ENCODE results near the gene BTK. TPM values are rescaled to one million over a fixed set of nuclear protein-coding genes. Genes with fewer than 3 reads are reported as not detected.

The BTK gene
- total and polyA plus RNA-seq, 9 of the 15 experiments (the other 6 are each of a cell fraction or from before 2014, with no cell fraction given), result 14.9 to 93.4 (median 65.2) TPM

- TF ChIP-seq AFF4 (CRISPR knock-in tag; IDR thresholded peaks at IDR 0.05) (no peak), MCM3 (IDR thresholded peaks at IDR 0.05) (no peak), DEAF1 (CRISPR knock-in tag; IDR thresholded peaks at IDR 0.05) (no peak), PML (IDR thresholded peaks at IDR 0.05; ENCODE audit: low read length) (0 out of 2 replicates have a peak, but pooled peaks have one; percentile 42), PPARD (CRISPR knock-in tag; IDR thresholded peaks at IDR 0.05) (no peak), ZFP91 (CRISPR knock-in tag; IDR thresholded peaks at IDR 0.05) (no peak), CSDE1 (IDR thresholded peaks at IDR 0.05) (no peak; a peak in 1 of 4 replicates), BACH1 (tag; IDR thresholded peaks at IDR 0.05) (no peak), ZKSCAN3 (CRISPR knock-in tag; IDR thresholded peaks at IDR 0.05) (no peak), THAP12 (CRISPR knock-in tag; IDR thresholded peaks at IDR 0.05) (no peak), TAF9B (IDR thresholded peaks at IDR 0.05; ENCODE audit: partially characterized antibody) (peak; percentile 83), NFYB (IDR thresholded peaks at IDR 0.05; ENCODE audit: extremely low read depth, insufficient read length) (peak; percentile 47), MED1 (CRISPR knock-in tag; IDR thresholded peaks at IDR 0.05; ENCODE audit: borderline replicate concordance) (no peak), XRCC4 (IDR thresholded peaks at IDR 0.05; ENCODE audit: extremely low read depth, insufficient read depth, insufficient read length) (no peak), GABPA (tag; conservative IDR thresholded peaks at IDR 0.05; ENCODE audit: low read depth) (peak; percentile 66), TRIM24 (IDR thresholded peaks at IDR 0.05) (peak in 1 of 2 experiments; percentile 56; a peak in 2 of 4 replicates), MNT (conservative IDR thresholded peaks at IDR 0.05) (peak; percentile 85 to 89)
These were observed 21.9 kb upstream of the BTK start, which contains the start of the genes GLA and HNRNPH2 (continued) for GRCh38 chrX:101407748-101408531.
